CD14-positive monocyte (primary cell): Measurements from ENCODE around the gene NANOS3. TPM values are rescaled to one million over a fixed set of nuclear protein-coding genes. Genes with fewer than 3 reads are reported as not detected.

Experiments
- DNase-seq, 3 donors: peaks; one replicate each; pipeline ENCODE4 v3.0.0-alpha.2; 2011 to 2022
- H2AFZ ChIP-seq: 2 replicates; pipeline ENCODE4 v1.6.0; 2012; ENCODE audit warnings: mild to moderate bottlenecking, low read depth, low read length, inconsistent platforms; ENCODE audit not compliant: insufficient read depth, poor library complexity, severe bottlenecking
- H3K27ac ChIP-seq, 2 donors: 1 replicate in 1 of 2; 2 replicates in 1 of 2; pipeline ENCODE4 v1.5.1; 2012 to 2013; ENCODE audit warnings: low read length in 2 of 2, control low read depth in 1 of 2, inconsistent platforms in 1 of 2, low read depth in 1 of 2, mild to moderate bottlenecking in 1 of 2
- H3K27me3 ChIP-seq, 2 donors: one replicate each; pipeline versions ENCODE4 v1.6.0 to v1.6.1; 2011 to 2013; ENCODE audit warnings: low read length in 2 of 2; ENCODE audit not compliant: control insufficient read depth in 2 of 2, insufficient read depth in 2 of 2
- H3K36me3 ChIP-seq, 2 donors: replicated peaks in 1 of 2; 1 replicate in 1 of 2; 2 replicates in 1 of 2; pipeline versions ENCODE4 v1.5.1 to v1.6.1; 2012 to 2013; ENCODE audit warnings: low read length in 2 of 2, control low read depth in 1 of 2, inconsistent platforms in 1 of 2, mild to moderate bottlenecking in 1 of 2; ENCODE audit not compliant: insufficient read depth in 2 of 2, control insufficient read depth in 1 of 2
- H3K4me1 ChIP-seq, 2 donors: 1 replicate in 1 of 2; 2 replicates in 1 of 2; pipeline versions ENCODE4 v1.5.1 to v1.6.1; 2012 to 2013; ENCODE audit warnings: low read length in 2 of 2, control low read depth in 1 of 2, inconsistent platforms in 1 of 2, mild to moderate bottlenecking in 1 of 2, moderate library complexity in 1 of 2; ENCODE audit not compliant: insufficient read depth in 2 of 2, control insufficient read depth in 1 of 2
- H3K4me2 ChIP-seq: replicated peaks from 2 replicates; pipeline ENCODE3; 2012; ENCODE audit warnings: low read length, moderate library complexity, mild to moderate bottlenecking; ENCODE audit not compliant: poor library complexity, severe bottlenecking; ENCODE audit errors: extremely low read depth
- H3K4me3 ChIP-seq, 3 experiments: fragments of 200-600 bp in 1 of 3; sonication (generic) in 1 of 3; replicated peaks in 1 of 3; 1 replicate in 2 of 3; 2 replicates in 1 of 3; pipeline ENCODE4 v1.5.1; 2011 to 2013; ENCODE audit warnings: low read length in 3 of 3, mild to moderate bottlenecking in 3 of 3, control low read depth in 2 of 3, low read depth in 2 of 3, inconsistent platforms in 1 of 3, moderate library complexity in 1 of 3
- H3K79me2 ChIP-seq: 2 replicates; pipeline ENCODE4 v1.6.0; 2012; ENCODE audit warnings: mild to moderate bottlenecking, control low read depth, inconsistent platforms, low read length, moderate library complexity; ENCODE audit not compliant: insufficient read depth
- H3K9ac ChIP-seq: 2 replicates; pipeline ENCODE4 v1.6.0; 2017; ENCODE audit warnings: low read length, mild to moderate bottlenecking; ENCODE audit not compliant: insufficient read depth, poor library complexity, severe bottlenecking
- H3K9me3 ChIP-seq, 2 donors: replicated peaks in 1 of 2; 1 replicate in 1 of 2; 2 replicates in 1 of 2; pipeline versions ENCODE4 v1.5.1 to v1.6.1; 2012 to 2013; ENCODE audit warnings: low read length in 2 of 2, control low read depth in 1 of 2; ENCODE audit not compliant: control insufficient read depth in 1 of 2, insufficient read depth in 1 of 2
- H4K20me1 ChIP-seq: 2 replicates; pipeline ENCODE4 v1.6.0; 2012; ENCODE audit warnings: mild to moderate bottlenecking, low read length, control low read depth, moderate library complexity; ENCODE audit not compliant: insufficient read depth
- H3K27ac Mint-ChIP-seq, 7 donors: one replicate each; pipeline ENCODE4 v1.8.0; 2020; ENCODE audit warnings: mild to moderate bottlenecking in 7 of 7, mixed read lengths in 7 of 7, moderate library complexity in 6 of 7, inconsistent platforms in 2 of 7
- H3K27me3 Mint-ChIP-seq, 3 donors: one replicate each; pipeline ENCODE4 v1.8.0; 2021 to 2022; ENCODE audit warnings: low read depth in 3 of 3, mild to moderate bottlenecking in 3 of 3, mixed read lengths in 3 of 3, moderate library complexity in 3 of 3, inconsistent platforms in 1 of 3
- H3K36me3 Mint-ChIP-seq, 2 donors: one replicate each; pipeline ENCODE4 v1.8.0; 2020; ENCODE audit warnings: mixed read lengths in 2 of 2, inconsistent platforms in 1 of 2, mild to moderate bottlenecking in 1 of 2
- H3K4me1 Mint-ChIP-seq: one replicate; pipeline ENCODE4 v1.8.0; 2020; ENCODE audit warnings: mild to moderate bottlenecking, mixed read lengths
- H3K4me3 Mint-ChIP-seq, 2 donors: one replicate each; pipeline ENCODE4 v1.8.0; 2020; ENCODE audit warnings: mild to moderate bottlenecking in 2 of 2, mixed read lengths in 2 of 2, moderate library complexity in 1 of 2
- H3K9me3 Mint-ChIP-seq, 7 donors: one replicate each; pipeline ENCODE4 v1.8.0; 2020 to 2022; ENCODE audit warnings: mixed read lengths in 7 of 7, mild to moderate bottlenecking in 6 of 7, moderate library complexity in 6 of 7, inconsistent platforms in 2 of 7
- WGBS: methylation state at CpG from one replicate; pipeline ENCODE4 v1.1.5; 2013; ENCODE audit warnings: missing lambda C conversion rate; ENCODE audit not compliant: insufficient coverage; 5-methylcytosine and 5-hydroxymethylcytosine counted together
- intact Hi-C, 2 donors: fragments of 100-400 bp; cut with micrococcal nuclease; formaldehyde crosslinking; loops; one replicate each; pipeline versions ENCODE4 v1.15.0 to v1.15.1; 2023
- polyA plus RNA-seq, 3 donors: library from polyadenylated mRNA; depleted of rRNA in 1 of 3; unstranded in 2 of 3; stranded (reverse) in 1 of 3; fragments of 300-500 nt in 2 of 3; fragments of >200 nt in 1 of 3; fragmentation: Illumina TruSeq in 2 of 3; gene quantifications; 1 replicate in 2 of 3; 2 replicates in 1 of 3; pipeline ENCODE4 v1.2.3, GENCODE V29; 2012 to 2021
- TF ChIP-seq, protein P1 (sequence below): fragments of 200-600 bp; IDR thresholded peaks from one replicate; pipeline ENCODE4 v1.8.0; 2022; ENCODE audit warnings: antibody characterized with exemption, mild to moderate bottlenecking

NANOS3 gene
- polyA plus RNA-seq, 3 donors, result not detected

- Mint-ChIP-seq H3K4me1 (peaks cover 34% of the 10 kb centered on the region), H3K4me3 (peak overlapping the region; percentile 74 to 88), H3K36me3 (peaks cover 10 to 13% of the 10 kb centered on the region in 2 donors), H3K9me3 (peaks cover 0 to 11% (median 7%) of the 10 kb centered on the region in 7 donors), H3K27ac (peak overlapping the region in 1 of 7 donors; percentile 43), H3K27me3 (peaks cover 34 to 55% (median 42%) of the 10 kb centered on the region in 3 donors)
- peak overlapping the region; percentile 0 to 71 (median 31) for H3K4me3 ChIP-seq
- H3K9me3 ChIP-seq, result peaks cover 0 to 11% of the 10 kb centered on the region in 2 donors
- peaks cover 27 to 44% of the 10 kb centered on the region in 2 donors for H3K4me1 ChIP-seq
- peak overlapping the region; percentile 65 for H2AFZ ChIP-seq
- H3K27ac ChIP-seq, result no peak overlapping the region
- WGBS, result 1% methylated on average over 73 of the region's 82 CpGs
- H3K9ac ChIP-seq, result peak overlapping the region; percentile 21
- H4K20me1 ChIP-seq, result no peaks in the 10 kb centered on the region
- TF ChIP-seq, protein P1, sequence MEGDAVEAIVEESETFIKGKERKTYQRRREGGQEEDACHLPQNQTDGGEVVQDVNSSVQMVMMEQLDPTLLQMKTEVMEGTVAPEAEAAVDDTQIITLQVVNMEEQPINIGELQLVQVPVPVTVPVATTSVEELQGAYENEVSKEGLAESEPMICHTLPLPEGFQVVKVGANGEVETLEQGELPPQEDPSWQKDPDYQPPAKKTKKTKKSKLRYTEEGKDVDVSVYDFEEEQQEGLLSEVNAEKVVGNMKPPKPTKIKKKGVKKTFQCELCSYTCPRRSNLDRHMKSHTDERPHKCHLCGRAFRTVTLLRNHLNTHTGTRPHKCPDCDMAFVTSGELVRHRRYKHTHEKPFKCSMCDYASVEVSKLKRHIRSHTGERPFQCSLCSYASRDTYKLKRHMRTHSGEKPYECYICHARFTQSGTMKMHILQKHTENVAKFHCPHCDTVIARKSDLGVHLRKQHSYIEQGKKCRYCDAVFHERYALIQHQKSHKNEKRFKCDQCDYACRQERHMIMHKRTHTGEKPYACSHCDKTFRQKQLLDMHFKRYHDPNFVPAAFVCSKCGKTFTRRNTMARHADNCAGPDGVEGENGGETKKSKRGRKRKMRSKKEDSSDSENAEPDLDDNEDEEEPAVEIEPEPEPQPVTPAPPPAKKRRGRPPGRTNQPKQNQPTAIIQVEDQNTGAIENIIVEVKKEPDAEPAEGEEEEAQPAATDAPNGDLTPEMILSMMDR, result no peak
- no peaks in the 10 kb centered on the region for H3K79me2 ChIP-seq
- peak overlapping the region; percentile 74 for H3K4me2 ChIP-seq
- no peaks in the 10 kb centered on the region for H3K36me3 ChIP-seq
- DNase-seq, result no peak
- peaks cover 17 to 32% of the 10 kb centered on the region in 2 donors for H3K27me3 ChIP-seq
- intact Hi-C loops, result loop anchor here in 1 of 2 donors (5.0 kb wide), 1 partner anchor 84 kb away; no protein-coding TSS in a partner anchor
Measured at GRCh38 chr19:13865571-13866462, 11.1 kb upstream of the NANOS3 start.

DNA sequence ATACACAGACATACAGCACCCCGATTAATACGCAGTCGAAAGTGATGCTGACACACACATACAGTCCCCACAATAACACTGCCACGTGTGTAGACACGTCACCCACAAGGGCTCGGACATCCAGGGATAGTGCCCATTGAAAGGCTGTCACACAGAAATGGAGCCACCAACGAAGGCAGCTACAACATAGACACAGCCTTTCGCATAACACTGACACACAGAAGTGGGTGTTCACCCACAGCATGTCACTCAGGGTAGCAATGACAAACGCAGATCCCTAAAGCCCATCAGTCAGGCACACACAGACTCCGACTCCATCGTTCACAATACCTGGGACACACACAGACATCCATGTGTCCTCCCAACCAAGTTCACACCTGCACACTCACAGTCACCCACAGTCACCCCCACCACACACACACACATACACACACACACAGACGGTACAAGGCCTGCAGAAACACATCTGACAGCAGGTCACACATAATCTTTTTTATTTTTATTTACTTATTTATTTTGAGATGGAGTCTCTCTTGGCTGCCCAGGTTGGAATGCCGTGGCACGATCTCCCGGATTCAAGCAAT is 10.4 kb upstream of the NANOS3 start:
- no peaks in the 10 kb centered on the region for H4K20me1 ChIP-seq
- H3K4me2 ChIP-seq, result peak overlapping the region; percentile 74
- peaks cover 0 to 11% of the 10 kb centered on the region in 2 donors for H3K9me3 ChIP-seq
- H3K27ac ChIP-seq, result no peak overlapping the region
- Mint-ChIP-seq H3K27ac (peak overlapping the region in 1 of 7 donors; percentile 43), H3K9me3 (peaks cover 0 to 11% (median 7%) of the 10 kb centered on the region in 7 donors), H3K4me1 (peaks cover 26% of the 10 kb centered on the region), H3K36me3 (peaks cover 10 to 13% of the 10 kb centered on the region in 2 donors), H3K4me3 (peak overlapping the region; percentile 74 to 88), H3K27me3 (peaks cover 34 to 55% (median 42%) of the 10 kb centered on the region in 3 donors)
- no peak for DNase-seq
- WGBS, result 58% methylated on average over 11 of the region's 15 CpGs
- intact Hi-C loops, result loop anchor here in 1 of 2 donors (5.0 kb wide), 1 partner anchor 84 kb away; no protein-coding TSS in a partner anchor
- H3K79me2 ChIP-seq, result no peaks in the 10 kb centered on the region
- TF ChIP-seq, protein P1, result no peak
- no peak overlapping the region for H3K9ac ChIP-seq
- peaks cover 20 to 36% of the 10 kb centered on the region in 2 donors for H3K4me1 ChIP-seq
- no peaks in the 10 kb centered on the region for H3K36me3 ChIP-seq
- H3K27me3 ChIP-seq, result peaks cover 17 to 32% of the 10 kb centered on the region in 2 donors
- peak overlapping the region in 1 of 3 experiments; percentile 71 for H3K4me3 ChIP-seq
- no peak overlapping the region for H2AFZ ChIP-seq
